HL-60 (cell line): ENCODE measurements around the gene RUNX1.

Source experiments
- GABPA ChIP-seq: IDR thresholded peaks from 2 replicates; pipeline ENCODE4 v1.6.1; 2012; ENCODE audit warnings: low read depth
- POLR2AphosphoS5 ChIP-seq: IDR thresholded peaks from 2 replicates; pipeline ENCODE4 v1.6.1; 2012; ENCODE audit warnings: low read depth
- SPI1 ChIP-seq: IDR thresholded peaks from 2 replicates; pipeline ENCODE4 v1.6.1; 2012; ENCODE audit warnings: low read depth, mild to moderate bottlenecking, borderline replicate concordance
- TF ChIP-seq, protein P1 (sequence below): IDR thresholded peaks from one replicate; pipeline ENCODE4 v1.5.1; 2011; ENCODE audit warnings: low read length, control low read depth, inconsistent platforms; ENCODE audit not compliant: insufficient read depth
- TF ChIP-seq, protein P2 (sequence below): IDR thresholded peaks from 2 replicates; pipeline ENCODE4 v1.6.1; 2012; ENCODE audit warnings: low read depth; ENCODE audit not compliant: insufficient replicate concordance

DNA sequence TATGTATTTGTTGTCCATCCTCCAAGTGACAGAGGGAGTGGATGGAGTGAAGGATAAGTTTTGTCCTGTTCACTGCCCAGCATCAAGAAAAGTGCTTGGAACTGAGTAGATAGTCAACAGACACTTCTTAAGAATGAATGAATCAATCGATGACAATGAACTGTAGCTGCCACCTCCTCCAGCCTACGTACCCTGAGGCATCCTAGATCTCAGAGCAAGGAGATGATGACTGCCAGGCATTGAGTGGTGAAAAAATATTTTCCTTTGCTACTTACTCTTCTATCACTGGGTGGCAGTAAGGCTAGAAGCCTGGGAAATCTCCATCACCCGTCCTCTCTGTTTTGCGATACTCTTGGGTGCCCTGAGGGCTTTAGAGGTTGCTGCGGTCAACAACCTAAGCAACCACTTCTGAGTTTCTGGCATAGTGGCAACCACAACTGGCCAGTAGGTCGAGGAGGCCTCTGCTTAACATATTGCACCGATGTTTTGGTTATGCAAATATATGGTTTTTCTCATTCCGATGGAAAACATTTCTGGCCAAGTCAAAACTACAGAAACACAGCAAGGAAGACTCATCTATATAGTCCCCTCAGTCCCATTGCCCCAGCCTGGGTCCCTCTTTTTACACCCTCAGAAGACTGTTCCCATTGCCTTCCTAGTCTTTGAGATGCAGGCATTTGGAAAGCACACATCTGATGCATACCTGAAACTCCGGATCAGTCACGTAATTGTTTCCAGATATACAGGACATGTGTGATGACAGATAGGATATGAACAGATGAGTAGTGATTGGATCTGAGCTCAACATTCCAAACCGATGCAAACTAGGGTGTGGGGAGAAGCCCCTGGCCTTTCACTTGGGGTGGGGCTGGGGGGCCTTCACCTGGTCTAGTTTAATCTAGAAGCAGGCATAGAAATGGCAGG is 136.8 kb downstream of the RUNX1 start:
- TF ChIP-seq, protein P1, sequence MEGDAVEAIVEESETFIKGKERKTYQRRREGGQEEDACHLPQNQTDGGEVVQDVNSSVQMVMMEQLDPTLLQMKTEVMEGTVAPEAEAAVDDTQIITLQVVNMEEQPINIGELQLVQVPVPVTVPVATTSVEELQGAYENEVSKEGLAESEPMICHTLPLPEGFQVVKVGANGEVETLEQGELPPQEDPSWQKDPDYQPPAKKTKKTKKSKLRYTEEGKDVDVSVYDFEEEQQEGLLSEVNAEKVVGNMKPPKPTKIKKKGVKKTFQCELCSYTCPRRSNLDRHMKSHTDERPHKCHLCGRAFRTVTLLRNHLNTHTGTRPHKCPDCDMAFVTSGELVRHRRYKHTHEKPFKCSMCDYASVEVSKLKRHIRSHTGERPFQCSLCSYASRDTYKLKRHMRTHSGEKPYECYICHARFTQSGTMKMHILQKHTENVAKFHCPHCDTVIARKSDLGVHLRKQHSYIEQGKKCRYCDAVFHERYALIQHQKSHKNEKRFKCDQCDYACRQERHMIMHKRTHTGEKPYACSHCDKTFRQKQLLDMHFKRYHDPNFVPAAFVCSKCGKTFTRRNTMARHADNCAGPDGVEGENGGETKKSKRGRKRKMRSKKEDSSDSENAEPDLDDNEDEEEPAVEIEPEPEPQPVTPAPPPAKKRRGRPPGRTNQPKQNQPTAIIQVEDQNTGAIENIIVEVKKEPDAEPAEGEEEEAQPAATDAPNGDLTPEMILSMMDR, result peak; percentile 3
- TF ChIP-seq POLR2AphosphoS5 (peak; percentile 27; the same call in 1 of the 2 replicates), GABPA (no peak), SPI1 (no peak)
- TF ChIP-seq, protein P2, sequence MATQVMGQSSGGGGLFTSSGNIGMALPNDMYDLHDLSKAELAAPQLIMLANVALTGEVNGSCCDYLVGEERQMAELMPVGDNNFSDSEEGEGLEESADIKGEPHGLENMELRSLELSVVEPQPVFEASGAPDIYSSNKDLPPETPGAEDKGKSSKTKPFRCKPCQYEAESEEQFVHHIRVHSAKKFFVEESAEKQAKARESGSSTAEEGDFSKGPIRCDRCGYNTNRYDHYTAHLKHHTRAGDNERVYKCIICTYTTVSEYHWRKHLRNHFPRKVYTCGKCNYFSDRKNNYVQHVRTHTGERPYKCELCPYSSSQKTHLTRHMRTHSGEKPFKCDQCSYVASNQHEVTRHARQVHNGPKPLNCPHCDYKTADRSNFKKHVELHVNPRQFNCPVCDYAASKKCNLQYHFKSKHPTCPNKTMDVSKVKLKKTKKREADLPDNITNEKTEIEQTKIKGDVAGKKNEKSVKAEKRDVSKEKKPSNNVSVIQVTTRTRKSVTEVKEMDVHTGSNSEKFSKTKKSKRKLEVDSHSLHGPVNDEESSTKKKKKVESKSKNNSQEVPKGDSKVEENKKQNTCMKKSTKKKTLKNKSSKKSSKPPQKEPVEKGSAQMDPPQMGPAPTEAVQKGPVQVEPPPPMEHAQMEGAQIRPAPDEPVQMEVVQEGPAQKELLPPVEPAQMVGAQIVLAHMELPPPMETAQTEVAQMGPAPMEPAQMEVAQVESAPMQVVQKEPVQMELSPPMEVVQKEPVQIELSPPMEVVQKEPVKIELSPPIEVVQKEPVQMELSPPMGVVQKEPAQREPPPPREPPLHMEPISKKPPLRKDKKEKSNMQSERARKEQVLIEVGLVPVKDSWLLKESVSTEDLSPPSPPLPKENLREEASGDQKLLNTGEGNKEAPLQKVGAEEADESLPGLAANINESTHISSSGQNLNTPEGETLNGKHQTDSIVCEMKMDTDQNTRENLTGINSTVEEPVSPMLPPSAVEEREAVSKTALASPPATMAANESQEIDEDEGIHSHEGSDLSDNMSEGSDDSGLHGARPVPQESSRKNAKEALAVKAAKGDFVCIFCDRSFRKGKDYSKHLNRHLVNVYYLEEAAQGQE, result no peak
